ENCODE results near the gene SMAD5. TPM values are rescaled to one million over a fixed set of nuclear protein-coding genes. Genes with fewer than 3 reads are reported as not detected.

SMAD5 gene
- total and polyA plus RNA-seq, 2 donors (not counting 1 experiment from before 2014, with no cell fraction given) = 9.4 to 38.6 TPM

GRCh38 chr5:136191304-136192014 lies 58.8 kb downstream of the SMAD5 start:
- Histone ChIP-seq H3K9me3 (ENCODE audit: control extremely low read depth in 1 of 3, control insufficient read depth in 2 of 3, insufficient read depth in 1 of 3, low read length in 2 of 3) (peaks cover 0 to 5% (median 0%) of the 10 kb centered on the region in 3 donors), H3K27me3 (replicated peaks in 1 of 4; ENCODE audit: control extremely low read depth in 1 of 4, control insufficient read depth in 3 of 4, insufficient read depth in 4 of 4, low read length in 3 of 4) (peaks cover 0 to 40% (median 6%) of the 10 kb centered on the region in 4 experiments), H3K4me1 (ENCODE audit: control insufficient read depth in 2 of 2, insufficient read depth in 2 of 2, low read length in 2 of 2) (peaks cover 0 to 3% of the 10 kb centered on the region in 2 donors), H3K27ac (ENCODE audit: low read length in 2 of 2) (no peak overlapping the region), H2AFZ (ENCODE audit: insufficient read depth, low read depth, low read length, poor library complexity, severe bottlenecking) (no peak overlapping the region), H3K4me3 (ENCODE audit: control extremely low read depth in 1 of 5, extremely low read depth in 1 of 5, insufficient read depth in 1 of 5, low read depth in 2 of 5, low read length in 4 of 5) (no peak overlapping the region), H3K4me2 (replicated peaks; ENCODE audit: low read depth, low read length, poor library complexity, severe bottlenecking) (no peak overlapping the region), H4K20me1 (ENCODE audit: control insufficient read depth, insufficient read depth, low read length, poor library complexity, severe bottlenecking) (no peaks in the 10 kb centered on the region), H3K9ac (ENCODE audit: low read length) (no peak overlapping the region), H3K79me2 (ENCODE audit: control insufficient read depth, insufficient read depth, low read length) (no peaks in the 10 kb centered on the region), H3K36me3 (replicated peaks in 1 of 2; ENCODE audit: control extremely low read depth in 1 of 2, control insufficient read depth in 1 of 2, extremely low read depth in 1 of 2, insufficient read depth in 2 of 2, low read length in 1 of 2) (no peaks in the 10 kb centered on the region)
- Mint-ChIP-seq H3K27me3 (peaks cover 46% of the 10 kb centered on the region), H3K4me3 (no peak overlapping the region), H3K9me3 (ENCODE audit: insufficient read depth) (no peaks in the 10 kb centered on the region), H3K27ac (no peak overlapping the region), H3K4me1 (peaks cover 6% of the 10 kb centered on the region)
- ATAC-seq (ENCODE audit: low read depth) = no peak
- POLR2A ChIA-PET = no interaction called here
- DNase-seq = no peak
- no peak for TF ChIP-seq EZH2 (IDR thresholded peaks at IDR 0.05; ENCODE audit: borderline replicate concordance, insufficient read depth, low read depth, low read length, poor library complexity, severe bottlenecking)
- TF ChIP-seq CTCF (IDR thresholded peaks at IDR 0.05) = no peak
- CTCF ChIA-PET = no interaction called here
- 18% methylated on average over 36 of the region's 44 CpGs for WGBS (ENCODE audit: insufficient coverage)
- intact Hi-C loops (cut with micrococcal nuclease) = no loop called here

GRCh38 chr5:136192015-136192525 lies 59.4 kb downstream of the SMAD5 start:
- H3K9ac ChIP-seq (ENCODE audit: low read length) = no peak overlapping the region
- WGBS (ENCODE audit: insufficient coverage) = 6% methylated on average over 56 of the region's 56 CpGs
- Mint-ChIP-seq H3K27me3 (peaks cover 50% of the 10 kb centered on the region), H3K4me1 (peaks cover 6% of the 10 kb centered on the region), H3K27ac (no peak overlapping the region), H3K4me3 (no peak overlapping the region), H3K9me3 (ENCODE audit: insufficient read depth) (no peaks in the 10 kb centered on the region)
- H3K36me3 ChIP-seq (replicated peaks in 1 of 2; ENCODE audit: control extremely low read depth in 1 of 2, control insufficient read depth in 1 of 2, extremely low read depth in 1 of 2, insufficient read depth in 2 of 2, low read length in 1 of 2) = no peaks in the 10 kb centered on the region
- no peak overlapping the region for H2AFZ ChIP-seq (ENCODE audit: insufficient read depth, low read depth, low read length, poor library complexity, severe bottlenecking)
- intact Hi-C loops (cut with micrococcal nuclease) = no loop called here
- H3K4me2 ChIP-seq (replicated peaks; ENCODE audit: low read depth, low read length, poor library complexity, severe bottlenecking) = no peak overlapping the region
- H4K20me1 ChIP-seq (ENCODE audit: control insufficient read depth, insufficient read depth, low read length, poor library complexity, severe bottlenecking) = no peaks in the 10 kb centered on the region
- no peak overlapping the region for H3K4me3 ChIP-seq (ENCODE audit: control extremely low read depth in 1 of 5, extremely low read depth in 1 of 5, insufficient read depth in 1 of 5, low read depth in 2 of 5, low read length in 4 of 5)
- H3K79me2 ChIP-seq (ENCODE audit: control insufficient read depth, insufficient read depth, low read length) = no peaks in the 10 kb centered on the region
- no peak for TF ChIP-seq EZH2 (IDR thresholded peaks at IDR 0.05; ENCODE audit: borderline replicate concordance, insufficient read depth, low read depth, low read length, poor library complexity, severe bottlenecking)
- no peak for TF ChIP-seq CTCF (IDR thresholded peaks at IDR 0.05)
- H3K27me3 ChIP-seq (replicated peaks in 1 of 4; ENCODE audit: control extremely low read depth in 1 of 4, control insufficient read depth in 3 of 4, insufficient read depth in 4 of 4, low read length in 3 of 4) = peaks cover 0 to 40% (median 6%) of the 10 kb centered on the region in 4 experiments
- H3K27ac ChIP-seq (ENCODE audit: low read length in 2 of 2) = no peak overlapping the region
- ChIA-PET POLR2A (no interaction called here), CTCF (interaction anchor here (1.1 kb wide), 1 partner anchor 20 kb away, joined by 3 read pairs; no protein-coding TSS in a partner anchor)
- DNase-seq = no peak
- H3K4me1 ChIP-seq (ENCODE audit: control insufficient read depth in 2 of 2, insufficient read depth in 2 of 2, low read length in 2 of 2) = peaks cover 0 to 3% of the 10 kb centered on the region in 2 donors
- H3K9me3 ChIP-seq (ENCODE audit: control extremely low read depth in 1 of 3, control insufficient read depth in 2 of 3, insufficient read depth in 1 of 3, low read length in 2 of 3) = peaks cover 0 to 5% (median 0%) of the 10 kb centered on the region in 3 donors
- ATAC-seq (ENCODE audit: low read depth) = no peak

Measured in B cell (primary cell).